Epidermal melanocyte (primary cell): ENCODE results near the gene ZBTB39.
"Not testable (repeated sequence)": the region's sequence is repeated elsewhere in the genome, so short reads cannot be mapped to it uniquely, and the experiment has no call there.

Source experiments
- DNase-seq: peaks from one replicate; pipeline ENCODE4 v3.0.0; 2011; ENCODE audit warnings: low spot score; ENCODE audit not compliant: insufficient read length

ZBTB39 gene

GRCh38 chr12:57001448-57001906, 4.9 kb downstream of the ZBTB39 start:
- DNase-seq = peak; percentile 45

DNA sequence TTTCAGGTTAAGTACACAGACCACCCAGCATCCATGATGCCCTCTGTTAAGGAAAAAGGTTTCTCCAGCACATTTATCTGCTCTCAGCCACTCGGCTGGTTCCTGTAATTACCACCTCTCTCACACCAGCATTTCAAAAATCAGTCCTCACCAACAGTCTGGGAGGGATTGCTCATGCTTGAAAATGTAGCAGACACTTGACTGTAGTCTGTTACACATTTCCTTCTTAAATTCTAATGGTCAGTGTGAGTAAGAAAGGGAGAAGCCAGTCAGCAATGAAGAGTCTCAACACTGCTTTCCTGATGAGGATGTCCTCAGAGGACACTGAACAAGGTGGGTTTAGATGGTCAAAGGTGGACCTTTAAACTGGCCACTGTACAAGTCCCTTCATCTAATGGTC, 6.0 kb downstream of the ZBTB39 start:
- no peak for DNase-seq

DNA sequence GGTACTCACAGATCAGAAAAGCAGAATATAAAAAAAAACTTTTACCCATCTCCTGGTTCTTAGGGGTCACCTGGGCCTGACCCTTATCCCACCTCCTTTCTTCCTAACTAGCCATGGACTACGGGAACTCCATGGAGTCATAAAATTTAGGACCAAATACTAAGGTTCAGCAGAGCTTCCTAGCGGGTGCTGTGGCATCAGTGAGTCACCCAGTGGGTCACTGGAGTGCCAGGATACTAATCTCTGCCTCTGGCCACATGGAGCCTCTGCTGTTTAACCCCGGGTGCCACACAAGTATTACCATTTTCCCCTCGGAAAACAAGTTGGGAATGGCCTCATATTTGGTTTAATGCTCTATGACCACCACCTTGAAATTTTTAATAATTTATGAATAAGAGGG, 6.9 kb downstream of the ZBTB39 start:
- DNase-seq = no peak

GRCh38 chr12:56998981-56999380, 7.4 kb downstream of the ZBTB39 start:
- no peak for DNase-seq

GRCh38 chr12:56998316-56998715, 8.0 kb downstream of the ZBTB39 start:
- no peak for DNase-seq

DNA sequence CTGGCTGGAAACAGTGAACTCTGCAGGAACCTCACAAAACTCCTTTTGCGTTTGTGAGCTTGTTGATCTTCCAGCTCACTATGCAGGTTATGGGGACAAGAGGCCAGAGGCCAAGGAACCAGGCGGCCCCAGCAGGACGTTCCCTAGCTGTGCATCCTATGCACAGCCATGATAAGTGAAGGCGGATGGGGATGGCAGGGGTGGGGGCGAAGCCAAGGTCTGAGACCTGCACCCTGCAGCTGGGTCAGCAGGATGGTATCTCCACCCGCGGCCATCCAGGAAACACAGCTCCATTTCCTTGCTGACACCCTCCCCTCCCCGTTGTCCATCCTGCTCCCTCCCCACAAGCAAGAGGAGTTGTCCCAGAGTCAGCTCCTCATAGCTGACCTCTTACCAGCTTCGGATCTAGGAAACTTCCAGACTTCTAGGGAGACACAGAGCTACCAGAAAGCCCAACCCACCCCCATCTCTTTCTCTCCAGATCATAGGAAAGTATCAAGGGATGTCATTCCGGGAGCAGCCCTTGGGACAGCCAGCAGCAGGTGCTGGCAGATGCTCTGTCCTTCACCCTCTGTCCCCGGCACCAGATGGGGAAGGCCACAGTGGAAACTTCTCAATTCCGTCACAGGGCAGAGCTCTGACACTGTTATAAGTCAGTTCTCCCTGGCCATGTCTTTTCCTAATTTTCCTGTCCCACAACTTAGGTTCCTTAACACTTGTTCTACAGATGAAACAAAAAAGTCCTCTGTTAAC, 9.4 kb downstream of the ZBTB39 start:
- no peak for DNase-seq

- DNase-seq = no peak
These were observed 10.3 kb downstream of the ZBTB39 start for GRCh38 chr12:56995930-56996496.

- no peak for DNase-seq
These were observed 11.0 kb downstream of the ZBTB39 start for GRCh38 chr12:56995201-56995929.

DNA sequence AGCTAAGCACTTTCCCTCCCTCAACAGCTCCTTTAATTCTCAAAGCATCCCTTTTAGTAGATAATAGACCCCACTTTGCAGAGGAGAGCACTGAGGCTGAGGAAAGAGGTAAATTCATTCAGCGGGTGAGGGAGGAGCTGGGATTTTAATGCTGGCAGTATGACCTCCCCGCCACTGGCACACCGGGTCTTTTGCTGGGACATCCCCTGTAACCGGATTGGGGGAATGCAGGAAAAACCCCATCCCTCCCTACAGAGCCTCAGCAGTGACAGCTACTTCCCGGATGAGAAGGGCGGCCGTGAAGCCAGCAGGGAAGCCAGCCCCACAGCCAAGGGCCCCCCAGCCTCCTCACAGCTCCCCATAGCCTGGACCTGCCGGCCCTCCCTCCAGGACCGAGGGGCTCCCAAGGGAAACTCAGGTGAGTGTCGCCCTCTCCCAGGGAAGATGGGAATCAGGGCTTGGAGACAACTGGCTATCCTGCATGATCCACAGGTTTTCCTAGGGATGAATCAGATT, 12.1 kb downstream of the ZBTB39 start:
- DNase-seq = no peak

GRCh38 chr12:56993346-56993745, 13.0 kb downstream of the ZBTB39 start:
- DNase-seq = no peak

- no peak for DNase-seq
These were observed 14.8 kb downstream of the ZBTB39 start for GRCh38 chr12:56991319-56992246.

DNA sequence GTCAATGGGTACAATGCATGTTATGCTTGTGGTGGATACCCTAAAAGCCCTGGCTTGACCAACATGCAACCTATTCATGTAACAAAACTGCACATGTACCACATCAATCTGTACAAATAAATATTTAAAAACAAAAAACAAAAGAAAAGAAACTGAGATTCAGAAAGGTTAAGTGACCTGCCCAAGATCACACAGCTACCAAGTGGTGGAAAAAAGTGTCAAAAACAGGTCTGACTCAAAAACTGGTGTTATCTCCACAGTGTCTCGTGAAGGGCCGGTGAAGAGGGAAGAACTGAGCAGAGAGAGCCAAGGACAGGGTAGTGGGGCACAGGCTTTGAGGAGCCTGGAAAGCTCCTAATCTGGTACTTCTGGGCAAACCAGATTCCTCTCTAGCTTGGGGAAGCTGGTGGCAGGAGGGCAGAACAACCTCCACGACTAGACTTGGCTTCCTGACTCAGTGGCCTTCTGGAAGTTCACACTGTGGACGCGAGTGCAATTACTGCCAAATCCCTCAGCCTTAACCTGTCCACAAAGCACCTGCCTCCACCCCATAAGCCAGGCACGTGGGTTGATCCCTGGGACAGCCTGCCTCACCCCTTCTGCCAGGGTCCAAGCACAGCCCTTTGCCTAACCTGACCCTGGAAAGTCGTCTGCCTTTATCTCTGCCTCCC, 15.6 kb downstream of the ZBTB39 start:
- DNase-seq = no peak

DNA sequence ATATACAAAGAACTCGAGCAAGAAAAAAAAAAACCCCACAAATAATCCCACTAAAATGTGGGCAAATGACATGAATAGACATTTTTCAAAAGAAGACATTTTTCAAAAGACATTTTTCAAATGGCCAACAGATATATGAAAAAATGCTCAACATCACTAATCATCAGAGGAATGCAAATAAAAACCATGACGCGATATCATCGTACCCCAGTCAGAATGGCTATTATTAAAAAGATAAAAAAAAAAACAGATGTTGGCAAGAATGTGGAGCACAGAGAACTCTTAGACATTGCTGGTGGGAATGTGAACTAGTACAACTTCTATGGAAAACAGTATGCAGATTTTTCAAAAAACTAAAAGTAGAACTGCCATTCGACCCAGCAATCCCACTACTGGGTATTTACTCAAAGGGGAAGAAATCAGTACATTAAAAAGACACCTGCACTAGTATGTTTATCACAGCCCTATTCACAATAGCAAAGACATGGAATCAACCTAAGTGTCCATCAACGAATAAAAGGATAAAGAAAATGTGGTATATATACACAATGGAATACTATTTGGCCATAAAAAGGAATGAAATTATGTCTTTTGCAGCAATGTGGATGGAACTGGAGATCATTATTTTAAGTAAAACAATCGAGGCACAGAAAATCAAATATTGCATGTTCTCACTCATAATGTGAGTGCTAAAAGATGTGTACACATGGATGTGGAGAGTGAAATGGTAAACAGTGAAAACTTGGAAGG, 16.3 kb downstream of the ZBTB39 start:
- no peak for DNase-seq

DNA sequence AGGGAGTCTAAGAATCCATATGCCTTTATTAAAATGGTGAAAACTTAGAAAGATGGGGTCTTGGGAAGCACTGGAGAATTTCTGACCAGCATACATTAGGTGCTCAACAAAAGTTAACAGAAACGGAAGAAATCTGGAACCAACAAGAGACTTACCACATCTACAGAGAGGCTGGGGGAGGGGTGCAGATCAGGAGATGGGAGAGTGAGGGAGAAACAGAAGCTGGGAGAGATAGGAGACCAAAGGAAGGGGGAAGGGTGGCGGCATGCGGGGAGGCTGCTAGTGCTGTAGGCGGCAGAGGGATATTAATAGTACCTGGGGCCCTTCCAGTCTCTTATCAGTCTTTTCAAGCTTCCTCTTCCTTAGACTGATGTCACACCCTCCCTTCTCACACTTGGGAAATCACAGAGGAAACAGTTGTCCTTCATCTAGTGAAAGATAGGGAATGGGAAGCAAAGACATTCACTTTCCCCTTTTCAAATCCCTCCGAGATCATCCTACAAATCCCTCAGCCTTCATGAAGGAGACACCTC, 18.1 kb downstream of the ZBTB39 start:
- DNase-seq = no peak

GRCh38 chr12:56987551-56988053, 18.7 kb downstream of the ZBTB39 start:
- peak; percentile 76 for DNase-seq

- DNase-seq = no peak
These were observed 19.3 kb downstream of the ZBTB39 start for GRCh38 chr12:56987011-56987410.

GRCh38 chr12:56985714-56986113, 20.6 kb downstream of the ZBTB39 start:
- not testable (repeated sequence) for DNase-seq

DNA sequence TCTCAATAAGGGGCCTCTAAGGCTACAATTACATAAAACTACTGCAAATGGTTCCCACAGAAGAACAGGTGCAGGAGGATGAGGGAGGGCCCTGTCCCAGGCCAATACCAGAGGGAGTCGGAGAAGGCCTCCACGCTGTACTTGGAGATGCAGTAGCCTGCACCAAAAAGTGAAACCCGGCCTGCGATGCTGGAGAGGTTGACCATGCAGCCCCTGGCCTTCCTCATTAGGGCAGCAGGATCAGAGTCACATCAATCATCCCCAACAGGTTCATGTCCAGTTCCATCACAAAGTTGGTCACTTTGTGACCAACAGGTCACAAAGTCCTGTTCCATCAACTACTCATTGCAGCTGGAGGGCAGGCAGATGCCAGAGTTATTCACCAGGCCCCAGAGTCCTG, 23.0 kb downstream of the ZBTB39 start:
- no peak for DNase-seq

- DNase-seq = not testable (repeated sequence)
These were observed 23.6 kb downstream of the ZBTB39 start for GRCh38 chr12:56982578-56983236.
